ENCODE measurements around the gene TNS4. TPM values are rescaled to one million over a fixed set of nuclear protein-coding genes. Genes with fewer than 3 reads are reported as not detected.

The TNS4 gene
- total RNA-seq, 1 donor from 2014 or later = 0.23 TPM

DNA sequence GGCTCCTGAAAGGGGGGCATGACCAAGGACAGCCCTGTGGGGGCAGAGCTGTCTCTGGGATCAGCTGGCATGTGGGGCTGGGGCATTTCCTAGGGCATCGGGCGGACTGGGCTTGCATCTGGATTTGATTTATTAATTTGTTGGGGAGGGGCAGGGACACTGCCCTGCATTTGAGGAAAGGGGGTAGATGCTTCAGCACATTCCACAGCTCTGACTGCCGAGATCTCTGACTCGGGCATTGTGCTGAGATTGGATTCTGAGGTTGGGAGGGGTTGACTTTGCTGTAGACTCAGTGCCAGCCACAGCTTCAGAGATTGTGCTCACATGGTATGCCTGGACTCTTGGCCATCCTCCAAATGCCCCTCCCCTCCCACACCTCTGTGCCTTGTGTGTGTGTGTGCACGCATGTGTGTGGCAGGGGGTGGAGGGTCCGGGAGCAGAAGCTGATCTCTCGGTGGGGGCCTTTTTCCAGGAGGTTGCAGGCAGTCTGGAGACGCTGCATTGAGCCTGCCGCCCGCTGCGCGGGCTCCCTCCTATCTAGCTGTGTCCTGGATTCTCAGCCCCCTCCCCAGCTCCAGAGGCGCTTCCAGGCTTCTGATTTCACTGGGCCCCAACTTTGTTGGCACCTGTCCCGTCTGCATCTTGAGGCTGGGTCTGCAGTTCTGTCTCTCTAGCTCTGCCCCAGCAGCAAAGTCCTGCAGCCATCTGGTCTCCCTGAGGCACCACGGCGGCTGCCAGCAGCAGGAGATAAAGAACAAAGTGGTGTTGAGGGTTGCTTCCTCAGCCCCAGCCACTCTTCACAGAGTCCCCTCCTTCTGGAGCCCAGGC, 43.2 kb downstream of the TNS4 start:
- peak; percentile 68 for DNase-seq (ENCODE audit: low spot score)

DNA sequence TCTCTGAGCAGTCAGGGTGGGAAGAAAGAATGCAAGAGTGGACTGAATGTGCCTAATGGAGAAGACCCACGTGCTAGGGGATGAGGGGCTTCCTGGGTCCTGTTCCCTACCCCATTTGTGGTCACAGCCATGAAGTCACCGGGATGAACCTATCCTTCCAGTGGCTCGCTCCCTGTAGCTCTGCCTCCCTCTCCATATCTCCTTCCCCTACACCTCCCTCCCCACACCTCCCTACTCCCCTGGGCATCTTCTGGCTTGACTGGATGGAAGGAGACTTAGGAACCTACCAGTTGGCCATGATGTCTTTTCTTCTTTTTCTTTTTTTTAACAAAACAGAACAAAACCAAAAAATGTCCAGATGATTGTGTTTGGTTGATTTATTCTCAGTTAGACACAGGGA, 44.1 kb downstream of the TNS4 start:
- DNase-seq (ENCODE audit: low spot score) = no peak

DNA sequence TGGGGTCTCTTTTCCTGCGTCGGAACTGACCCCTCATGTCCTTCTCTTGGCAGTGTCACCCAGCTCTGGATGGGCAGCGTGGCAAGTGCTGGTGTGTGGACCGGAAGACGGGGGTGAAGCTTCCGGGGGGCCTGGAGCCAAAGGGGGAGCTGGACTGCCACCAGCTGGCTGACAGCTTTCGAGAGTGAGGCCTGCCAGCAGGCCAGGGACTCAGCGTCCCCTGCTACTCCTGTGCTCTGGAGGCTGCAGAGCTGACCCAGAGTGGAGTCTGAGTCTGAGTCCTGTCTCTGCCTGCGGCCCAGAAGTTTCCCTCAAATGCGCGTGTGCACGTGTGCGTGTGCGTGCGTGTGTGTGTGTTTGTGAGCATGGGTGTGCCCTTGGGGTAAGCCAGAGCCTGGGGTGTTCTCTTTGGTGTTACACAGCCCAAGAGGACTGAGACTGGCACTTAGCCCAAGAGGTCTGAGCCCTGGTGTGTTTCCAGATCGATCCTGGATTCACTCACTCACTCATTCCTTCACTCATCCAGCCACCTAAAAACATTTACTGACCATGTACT, 44.9 kb downstream of the TNS4 start:
- no peak for DNase-seq (ENCODE audit: low spot score)

DNA sequence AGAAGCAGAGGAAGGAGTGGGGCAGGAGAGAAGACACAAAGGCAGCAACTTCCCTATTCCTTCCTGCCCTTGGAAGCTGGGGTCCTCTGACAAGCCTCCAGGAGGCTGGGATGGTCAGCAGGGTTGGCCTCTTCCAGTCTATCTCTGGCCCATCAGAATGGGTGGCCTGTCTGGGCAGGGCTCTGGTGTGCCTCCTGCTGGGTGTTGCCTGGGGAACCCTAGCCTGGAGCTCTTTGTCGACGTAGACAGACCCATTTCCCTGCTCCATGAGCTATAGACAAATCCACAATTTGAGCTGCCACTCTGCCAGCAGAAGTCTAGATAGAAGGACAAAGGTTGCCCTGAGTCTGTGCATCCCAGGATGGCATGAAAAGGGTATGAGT, 46.8 kb downstream of the TNS4 start:
- DNase-seq (ENCODE audit: low spot score) = no peak

DNA sequence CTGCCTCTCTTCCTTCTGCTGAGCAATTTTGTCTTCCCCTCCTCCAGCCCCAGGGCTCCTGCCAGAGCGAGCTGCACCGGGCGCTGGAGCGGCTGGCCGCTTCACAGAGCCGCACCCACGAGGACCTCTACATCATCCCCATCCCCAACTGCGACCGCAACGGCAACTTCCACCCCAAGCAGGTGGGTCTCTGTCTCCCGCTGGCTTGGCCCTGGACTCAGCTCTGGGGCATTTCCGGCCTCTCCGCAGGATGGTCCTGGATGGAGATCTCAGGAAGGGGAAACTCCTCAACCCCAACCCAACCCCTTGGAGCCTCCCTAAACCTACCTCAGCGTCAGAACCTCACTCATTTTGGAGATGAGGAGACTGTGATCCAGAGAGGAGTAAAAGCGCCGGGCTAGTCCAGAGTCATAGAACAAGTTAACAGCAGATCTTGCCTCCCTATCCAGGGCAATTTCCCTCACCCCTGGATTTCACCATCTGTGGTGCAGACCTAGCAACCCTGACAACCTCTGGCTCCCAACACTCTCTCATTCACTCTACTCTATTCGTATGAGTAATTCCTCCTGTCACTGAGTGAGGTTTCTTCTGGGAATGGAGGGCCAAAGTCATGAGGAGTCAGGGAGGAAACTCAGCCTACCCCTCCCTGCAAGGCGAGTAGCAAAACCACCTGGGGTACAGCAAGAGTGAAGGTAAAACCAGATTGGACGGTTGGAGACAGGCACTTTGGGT, 47.4 kb downstream of the TNS4 start:
- DNase-seq (ENCODE audit: low spot score) = no peak

DNA sequence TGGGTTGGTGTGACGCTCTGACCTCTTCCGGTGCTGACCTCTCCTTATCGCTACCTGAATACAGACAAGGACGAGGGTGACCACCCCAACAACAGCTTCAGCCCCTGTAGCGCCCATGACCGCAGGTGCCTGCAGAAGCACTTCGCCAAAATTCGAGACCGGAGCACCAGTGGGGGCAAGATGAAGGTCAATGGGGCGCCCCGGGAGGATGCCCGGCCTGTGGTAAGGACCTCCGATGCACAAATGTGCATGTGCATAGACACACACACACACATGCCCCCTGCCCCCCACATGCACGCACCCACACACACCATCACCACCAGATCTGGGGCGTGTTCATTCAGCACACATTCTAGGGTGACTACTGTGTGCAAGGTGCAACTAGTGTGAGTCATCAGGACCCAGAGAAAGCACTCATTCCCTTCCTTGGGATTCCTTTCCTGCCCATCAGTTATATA, 48.5 kb downstream of the TNS4 start:
- DNase-seq (ENCODE audit: low spot score) = no peak

DNA sequence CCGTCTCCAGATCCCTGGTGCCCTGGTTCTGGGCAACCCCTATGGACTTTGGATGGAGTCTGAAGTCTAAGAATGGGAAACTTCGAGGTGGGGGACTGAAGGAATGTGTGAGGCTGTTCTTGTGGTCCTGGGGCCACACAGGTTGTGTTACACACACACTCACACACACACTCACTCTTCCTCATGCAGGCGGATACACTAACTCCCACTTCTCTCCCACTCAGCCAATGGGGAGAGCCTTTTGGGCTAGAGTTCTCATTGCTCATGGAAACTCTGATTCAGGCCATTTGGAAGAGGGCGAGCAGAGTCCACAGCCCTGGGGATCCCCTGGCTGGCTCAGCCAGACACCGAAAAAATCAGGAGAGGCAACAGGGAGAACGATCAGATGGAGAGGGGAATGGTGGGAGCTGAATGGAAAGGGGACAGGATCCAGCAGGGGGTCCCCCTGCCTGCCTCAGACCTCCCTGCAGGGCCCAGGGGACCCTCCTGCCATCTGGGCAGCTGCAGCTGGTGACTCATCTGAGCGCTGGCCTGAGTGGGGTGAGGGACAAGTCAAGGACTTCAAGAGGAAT, 49.1 kb downstream of the TNS4 start:
- no peak for DNase-seq (ENCODE audit: low spot score)

DNA sequence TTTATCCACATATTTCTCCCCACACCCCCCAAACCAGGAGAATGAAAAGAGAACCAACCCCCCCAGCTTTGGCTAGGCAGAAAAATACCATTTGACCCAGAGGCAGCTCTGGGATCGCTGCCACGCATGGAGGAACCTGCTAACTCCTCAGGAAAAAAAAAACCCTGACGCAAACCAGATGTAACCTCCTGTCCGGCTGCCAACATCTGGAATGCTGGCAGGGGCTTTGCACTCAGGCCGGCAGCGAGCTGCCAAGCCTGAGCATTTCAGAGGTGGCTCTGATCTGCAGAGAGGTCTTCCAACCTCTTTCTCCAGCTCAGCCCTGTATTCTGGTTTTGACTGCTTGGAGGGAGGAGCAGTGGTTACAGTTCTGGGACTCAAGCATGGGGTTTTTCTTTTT, 50.0 kb downstream of the TNS4 start:
- peak; percentile 61 for DNase-seq (ENCODE audit: low spot score)

DNA sequence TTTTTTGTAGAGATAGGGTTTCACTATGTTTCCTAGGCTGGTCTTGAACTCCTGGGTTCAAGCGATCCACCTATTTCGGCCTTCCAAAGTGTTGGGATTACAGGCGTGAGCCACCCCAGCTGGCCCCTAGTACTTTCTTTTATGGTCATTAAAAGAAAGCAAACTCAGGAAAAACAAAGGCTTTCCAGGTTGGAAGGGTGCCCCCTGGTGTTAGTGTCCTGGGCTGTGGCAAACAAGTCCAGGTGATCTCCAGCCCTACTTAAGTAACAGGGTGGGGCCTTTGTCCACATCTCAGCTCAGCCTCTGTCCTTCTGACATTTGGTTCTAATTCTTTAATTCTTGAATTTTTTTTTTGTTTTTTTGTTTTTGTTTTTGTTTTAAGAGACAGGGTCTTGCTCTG, 51.2 kb downstream of the TNS4 start:
- no peak for DNase-seq (ENCODE audit: low spot score)

DNA sequence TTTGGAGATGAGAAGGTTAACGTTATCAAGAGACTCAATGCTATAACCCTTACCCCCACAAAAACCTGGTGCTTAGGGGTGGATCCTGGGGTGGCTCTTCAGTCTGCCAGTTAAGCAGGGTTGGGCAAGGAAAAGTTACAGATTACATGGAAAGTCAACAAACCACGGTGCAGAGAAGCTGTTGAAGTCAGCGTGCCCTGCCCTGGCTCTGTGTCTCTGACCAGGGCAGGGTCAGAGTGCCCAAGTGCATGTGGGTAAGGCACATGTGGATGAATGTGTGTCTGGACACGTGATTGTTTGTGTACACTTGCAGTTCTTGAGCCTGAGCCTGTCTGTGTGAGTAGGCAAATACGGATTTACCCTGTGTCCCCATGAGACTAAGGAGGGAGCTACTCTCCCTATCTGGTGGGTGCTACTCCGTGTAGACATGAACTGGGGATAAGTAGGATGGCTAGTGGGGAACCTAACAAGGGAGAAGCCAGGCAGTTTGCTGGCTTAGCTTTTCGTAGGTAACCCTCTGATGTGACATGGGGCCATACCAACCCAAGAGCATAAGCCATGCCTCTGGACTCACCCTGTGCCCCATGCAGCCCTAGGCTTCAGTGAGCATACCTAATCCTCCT, 52.7 kb downstream of the TNS4 start:
- peak; percentile 86 for DNase-seq (ENCODE audit: low spot score)

DNA sequence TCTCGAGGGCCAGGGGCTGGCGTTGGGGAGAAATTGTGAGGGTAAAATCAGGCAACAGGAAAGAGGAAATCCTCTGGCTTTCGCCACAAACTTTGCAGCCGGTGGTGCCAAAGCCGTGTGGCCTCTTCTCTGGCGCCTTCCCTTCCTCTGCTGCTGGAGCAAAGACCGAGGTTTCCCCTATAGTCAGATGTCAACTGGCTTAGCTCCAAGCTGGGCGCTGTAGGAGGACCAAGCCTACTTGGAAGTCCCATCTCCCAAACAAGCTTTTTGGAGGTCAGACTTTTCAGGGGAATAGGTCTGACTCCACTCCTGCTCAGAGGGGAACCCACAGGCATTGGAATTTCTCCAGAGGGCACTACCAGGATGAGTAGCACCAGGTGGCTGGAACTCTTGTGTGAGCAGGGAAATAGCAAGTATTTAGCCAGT, 53.2 kb downstream of the TNS4 start:
- DNase-seq (ENCODE audit: low spot score) = no peak

DNA sequence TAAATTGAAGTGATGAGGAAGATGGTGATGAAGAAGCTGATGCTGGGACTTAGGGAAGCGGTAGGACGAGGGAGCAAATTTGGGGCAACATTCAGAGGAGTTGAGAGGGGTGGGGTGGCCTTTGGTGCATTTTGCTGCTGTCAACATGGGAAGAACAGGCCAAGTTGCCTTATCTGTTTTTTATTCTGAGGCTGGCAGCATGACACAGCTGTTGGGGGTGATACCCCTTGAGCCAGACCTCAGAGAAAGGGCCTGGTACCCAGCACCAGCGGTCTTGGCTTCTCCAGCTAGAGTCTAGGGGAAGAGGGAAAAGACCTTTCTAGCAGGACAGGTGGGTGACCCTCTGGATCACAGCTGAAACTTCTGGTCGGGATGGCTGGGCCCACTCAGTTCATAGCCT, 53.6 kb downstream of the TNS4 start:
- DNase-seq (ENCODE audit: low spot score) = no peak

DNA sequence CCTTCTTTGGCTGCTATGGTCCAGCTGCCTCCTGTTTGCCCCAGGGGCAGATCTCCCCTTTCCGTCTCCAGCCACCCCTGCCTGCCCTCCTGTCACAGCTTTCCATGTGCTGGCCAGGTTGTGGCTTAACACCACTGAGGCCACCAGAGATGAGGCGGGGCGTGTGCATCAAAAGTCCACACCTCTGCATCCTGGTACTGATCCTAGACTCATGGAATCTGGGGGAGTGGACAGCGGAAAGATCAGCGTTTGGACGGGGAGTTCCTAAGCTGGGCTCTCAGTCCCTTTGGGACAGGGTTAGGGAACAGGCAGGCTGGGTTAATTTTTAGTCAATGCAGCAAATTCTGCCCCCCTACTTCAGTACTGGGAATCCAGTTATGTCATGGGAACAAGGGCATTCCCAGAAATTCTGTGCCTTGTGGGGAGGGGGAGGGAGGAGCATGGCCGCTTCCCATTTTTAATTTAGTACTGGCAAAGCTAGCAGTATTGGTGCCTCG, 54.2 kb downstream of the TNS4 start:
- DNase-seq (ENCODE audit: low spot score) = no peak

DNA sequence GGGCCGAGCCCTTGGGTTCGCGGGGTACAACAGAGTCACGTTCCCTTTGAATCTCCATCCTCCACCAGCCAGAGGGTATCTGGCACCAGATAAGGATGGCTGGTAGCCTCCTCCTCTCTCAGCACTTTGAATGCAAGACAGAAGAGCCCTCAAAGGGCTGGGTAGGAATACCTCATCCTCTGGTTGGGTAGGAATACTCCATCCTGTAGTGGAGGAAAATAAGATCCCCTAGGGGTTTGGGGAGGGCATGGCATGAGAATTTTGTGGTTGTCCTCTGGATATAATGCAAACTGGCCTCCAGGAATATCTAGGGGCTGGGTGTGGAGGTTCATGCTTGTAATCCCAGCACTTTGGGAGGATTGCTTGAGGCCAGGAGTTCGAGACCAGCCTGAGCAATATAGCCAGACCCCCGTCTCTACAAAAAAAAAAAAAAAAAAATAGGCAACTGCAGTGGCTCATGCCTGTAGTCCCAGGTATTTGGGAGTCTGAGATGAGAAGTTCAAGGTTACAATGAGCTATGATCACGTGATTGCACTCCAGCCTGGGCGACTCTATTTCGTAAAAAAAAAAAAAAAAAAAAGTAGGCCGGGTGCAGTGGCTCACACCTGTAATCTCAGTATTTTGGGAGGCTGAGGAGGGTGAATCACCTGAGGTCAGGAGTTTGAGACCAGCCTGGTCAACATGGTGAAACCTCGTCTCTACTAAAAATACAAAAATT, 55.5 kb downstream of the TNS4 start:
- no peak for DNase-seq (ENCODE audit: low spot score)

DNA sequence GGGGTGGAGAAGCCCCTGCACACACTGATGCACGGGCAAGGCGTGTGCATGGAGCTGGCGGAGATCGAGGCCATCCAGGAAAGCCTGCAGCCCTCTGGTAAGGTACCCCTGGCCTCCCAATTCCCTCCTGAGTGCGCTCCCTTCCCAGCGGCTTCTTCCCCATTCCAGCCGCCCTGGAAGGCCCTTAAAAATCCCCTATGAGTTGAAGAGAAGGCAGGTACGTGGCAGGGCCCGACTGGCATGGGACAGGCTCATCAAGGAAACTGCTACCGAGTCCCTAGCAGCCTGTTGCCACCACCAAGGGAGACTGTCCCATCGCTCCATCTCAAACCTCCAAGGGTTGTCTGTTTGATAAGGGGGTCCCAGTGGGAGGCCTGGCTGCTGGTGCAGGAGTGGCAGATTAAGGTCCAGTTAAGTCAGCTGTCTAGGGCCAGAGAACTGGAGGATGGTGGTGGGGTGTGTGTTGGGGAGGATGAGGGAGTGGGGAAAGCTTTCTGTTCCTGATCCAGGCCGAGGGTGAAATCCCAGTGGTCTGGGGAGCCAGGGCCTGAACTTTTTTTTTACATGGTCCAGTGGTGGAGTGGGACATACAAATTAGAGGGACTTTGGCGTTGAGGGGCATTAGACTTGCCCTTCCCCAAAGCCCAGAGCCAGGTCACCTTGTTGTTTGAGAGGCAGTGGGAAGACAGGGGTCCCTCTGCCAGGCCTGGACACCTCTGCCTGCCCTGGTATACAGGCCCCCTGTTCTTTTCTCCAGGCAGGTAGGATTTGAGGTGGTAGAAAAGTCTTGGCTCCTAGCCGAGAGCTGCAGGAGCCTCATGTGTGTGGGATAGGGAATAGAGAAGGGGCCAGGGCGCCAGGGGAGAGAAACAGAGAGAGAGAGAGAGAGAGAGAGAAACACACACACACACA, 57.2 kb downstream of the TNS4 start:
- DNase-seq (ENCODE audit: low spot score) = no peak

DNA sequence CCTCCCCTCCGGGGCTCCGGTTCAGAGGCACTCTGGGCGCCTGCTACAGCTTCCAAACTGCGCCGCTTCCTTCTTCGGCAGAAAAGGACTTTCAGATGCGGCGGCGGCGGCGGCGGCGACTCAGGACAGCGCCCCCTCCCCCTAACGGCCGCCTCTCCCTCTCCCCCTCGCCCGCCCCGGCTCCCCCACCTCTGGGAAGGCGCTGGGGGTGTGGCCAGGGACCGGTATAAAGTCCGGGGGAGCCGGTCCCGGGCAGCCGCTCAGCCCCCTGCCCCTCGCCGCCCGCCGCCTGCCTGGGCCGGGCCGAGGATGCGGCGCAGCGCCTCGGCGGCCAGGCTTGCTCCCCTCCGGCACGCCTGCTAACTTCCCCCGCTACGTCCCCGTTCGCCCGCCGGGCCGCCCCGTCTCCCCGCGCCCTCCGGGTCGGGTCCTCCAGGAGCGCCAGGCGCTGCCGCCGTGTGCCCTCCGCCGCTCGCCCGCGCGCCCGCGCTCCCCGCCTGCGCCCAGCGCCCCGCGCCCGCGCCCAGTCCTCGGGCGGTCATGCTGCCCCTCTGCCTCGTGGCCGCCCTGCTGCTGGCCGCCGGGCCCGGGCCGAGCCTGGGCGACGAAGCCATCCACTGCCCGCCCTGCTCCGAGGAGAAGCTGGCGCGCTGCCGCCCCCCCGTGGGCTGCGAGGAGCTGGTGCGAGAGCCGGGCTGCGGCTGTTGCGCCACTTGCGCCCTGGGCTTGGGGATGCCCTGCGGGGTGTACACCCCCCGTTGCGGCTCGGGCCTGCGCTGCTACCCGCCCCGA, 58.0 kb downstream of the TNS4 start, which contains the start of gene IGFBP4:
Gene IGFBP4, plus strand, starts transcription at position 255 of the 792 bp plus-strand sequence. Its CDS starts 286 bp downstream, at position 541.
- DNase-seq (ENCODE audit: low spot score) = peak; percentile 72

DNA sequence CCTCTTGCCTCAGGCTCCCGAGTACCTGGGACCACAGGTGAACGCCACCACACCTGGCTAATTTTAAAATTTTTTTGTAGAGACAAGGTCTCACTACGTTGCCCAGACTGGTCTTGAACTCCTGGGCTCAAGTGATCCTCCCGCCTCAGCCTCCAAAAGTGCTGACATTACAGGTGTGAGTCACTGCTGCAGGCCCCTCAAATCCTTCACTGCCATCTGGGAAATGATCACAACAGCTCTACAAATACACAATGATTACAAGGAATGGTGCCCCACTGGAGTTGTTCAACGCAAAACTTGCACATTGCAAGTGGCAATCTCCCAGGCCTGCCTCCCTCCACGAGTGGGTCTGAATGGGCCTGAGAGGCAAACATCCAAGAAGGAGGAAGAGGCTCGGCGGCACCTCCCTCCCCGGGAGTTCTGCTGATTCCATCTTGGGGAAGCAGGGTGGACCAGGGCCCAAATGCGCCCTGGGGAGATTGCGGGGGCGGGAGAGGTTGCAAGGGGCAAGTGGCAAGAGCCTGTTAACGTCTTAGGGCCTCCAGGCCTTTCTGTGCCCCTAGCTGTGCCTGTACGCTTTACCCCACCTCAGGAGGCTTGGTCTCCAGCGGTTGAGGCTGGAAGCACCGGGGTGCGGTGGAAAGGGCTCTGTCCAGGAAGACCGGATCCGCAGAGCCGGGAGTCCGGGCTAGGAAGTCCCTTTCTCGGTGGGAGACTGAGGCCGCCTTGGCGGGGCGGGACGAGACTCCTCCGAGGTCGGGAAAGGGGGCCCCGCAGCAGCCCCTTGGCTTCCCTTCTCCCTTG, 58.8 kb downstream of the TNS4 start:
- no peak for DNase-seq (ENCODE audit: low spot score)

DNA sequence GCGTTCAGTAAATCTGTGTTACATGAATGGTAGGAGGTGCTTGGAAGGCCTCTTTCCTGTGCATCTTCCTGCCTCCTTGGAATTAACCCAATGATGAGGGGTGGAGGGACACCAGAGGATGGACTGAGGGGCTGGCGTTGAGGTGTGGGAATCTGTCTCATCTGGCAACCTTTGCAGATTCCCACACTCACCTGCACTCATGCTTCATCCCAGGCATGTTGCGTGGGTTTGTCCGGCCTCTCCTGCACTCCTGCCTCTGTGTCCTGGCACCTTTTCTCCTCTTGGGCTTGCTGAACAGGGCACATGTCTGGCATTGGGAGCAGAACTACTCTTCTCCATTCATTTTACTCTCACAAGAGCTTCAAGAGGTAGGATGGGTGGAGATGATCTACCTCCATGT, 61.3 kb downstream of the TNS4 start:
- no peak for DNase-seq (ENCODE audit: low spot score)
